ENCODE data around the gene VWA3A.

- TF ChIP-seq CTCF (conservative IDR thresholded peaks at IDR 0.05; ENCODE audit: low read depth, low read length) (no peak), EZH2 (IDR thresholded peaks at IDR 0.05; ENCODE audit: low read length, unreplicated experiment) (no peak), EZH2phosphoT487 (IDR thresholded peaks at IDR 0.05; ENCODE audit: borderline replicate concordance, low read length) (no peak)
These were observed 13.7 kb upstream of the VWA3A start for GRCh38 chr16:22078656-22079055.
